ENCODE results near the gene CHGA.

DNA sequence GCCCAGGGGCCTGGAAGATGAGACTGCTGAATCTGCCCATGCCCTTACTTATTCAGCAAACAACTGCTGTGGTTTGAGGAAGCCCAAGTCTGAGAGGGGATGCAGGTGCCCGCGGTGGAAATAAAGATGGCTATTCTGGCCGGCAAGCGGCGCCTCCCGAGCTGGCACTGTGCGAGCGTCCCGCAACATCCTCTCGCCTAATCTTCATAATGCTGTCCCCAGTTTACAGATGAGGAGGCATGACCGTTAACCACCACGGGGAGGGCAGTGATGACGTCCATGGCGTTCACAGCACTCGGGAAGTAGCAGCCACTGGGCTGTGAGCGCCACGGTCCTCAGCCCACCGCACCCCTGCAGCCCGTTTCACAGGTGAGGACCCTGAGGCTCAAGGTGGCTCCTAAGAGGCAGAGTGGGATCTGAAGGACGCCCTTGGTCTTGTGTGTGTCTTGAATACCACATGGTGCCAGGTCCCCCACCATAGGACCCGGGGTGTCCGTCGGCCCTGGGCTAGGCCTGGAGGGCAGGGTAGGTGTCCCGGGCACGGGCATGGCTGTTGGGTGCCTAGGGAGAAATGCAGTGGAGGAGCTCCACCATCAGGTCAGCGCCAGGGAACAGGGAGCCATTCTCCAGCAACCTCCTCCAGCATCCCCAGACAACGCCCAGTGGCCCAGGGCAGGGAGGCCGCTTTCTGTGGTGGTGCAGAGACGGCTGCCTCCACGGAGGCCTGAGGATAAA is 20.2 kb downstream of the CHGA start:
- TF ChIP-seq, protein P1, sequence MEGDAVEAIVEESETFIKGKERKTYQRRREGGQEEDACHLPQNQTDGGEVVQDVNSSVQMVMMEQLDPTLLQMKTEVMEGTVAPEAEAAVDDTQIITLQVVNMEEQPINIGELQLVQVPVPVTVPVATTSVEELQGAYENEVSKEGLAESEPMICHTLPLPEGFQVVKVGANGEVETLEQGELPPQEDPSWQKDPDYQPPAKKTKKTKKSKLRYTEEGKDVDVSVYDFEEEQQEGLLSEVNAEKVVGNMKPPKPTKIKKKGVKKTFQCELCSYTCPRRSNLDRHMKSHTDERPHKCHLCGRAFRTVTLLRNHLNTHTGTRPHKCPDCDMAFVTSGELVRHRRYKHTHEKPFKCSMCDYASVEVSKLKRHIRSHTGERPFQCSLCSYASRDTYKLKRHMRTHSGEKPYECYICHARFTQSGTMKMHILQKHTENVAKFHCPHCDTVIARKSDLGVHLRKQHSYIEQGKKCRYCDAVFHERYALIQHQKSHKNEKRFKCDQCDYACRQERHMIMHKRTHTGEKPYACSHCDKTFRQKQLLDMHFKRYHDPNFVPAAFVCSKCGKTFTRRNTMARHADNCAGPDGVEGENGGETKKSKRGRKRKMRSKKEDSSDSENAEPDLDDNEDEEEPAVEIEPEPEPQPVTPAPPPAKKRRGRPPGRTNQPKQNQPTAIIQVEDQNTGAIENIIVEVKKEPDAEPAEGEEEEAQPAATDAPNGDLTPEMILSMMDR (conservative IDR thresholded peaks at IDR 0.05) = no peak
- no peak for TF ChIP-seq EZH2 (IDR thresholded peaks at IDR 0.05; ENCODE audit: low read depth)

Measured in PC-9 (cell line).